SK-N-SH treated with all-trans-retinoic acid at 6 μM for 48 hours (cell line): ENCODE results near the gene AFDN.

Source experiments
- ATAC-seq: fragments of 200-7000 bp; cut with Tn5 transposase; 3 replicates; pipeline ENCODE4 v1.9.1; 2020; ENCODE audit warnings: mild to moderate bottlenecking, moderate library complexity
- ARNTL ChIP-seq: fragments of 450-650 bp; formaldehyde crosslinking; IDR thresholded peaks from 2 replicates; pipeline ENCODE4 v1.5.0; 2020; ENCODE audit warnings: low read depth, mild to moderate bottlenecking, moderate library complexity, borderline replicate concordance
- BACH2 ChIP-seq: fragments of 250-450 bp; sonication (Bioruptor Pico); IDR thresholded peaks from 2 replicates; pipeline ENCODE4 v1.9.0; 2021; ENCODE audit warnings: mild to moderate bottlenecking, borderline replicate concordance
- CSDC2 ChIP-seq: fragments of 250-450 bp; sonication (Bioruptor Pico); IDR thresholded peaks from 2 replicates; pipeline ENCODE4 v1.5.0; 2020; ENCODE audit warnings: mild to moderate bottlenecking, moderate library complexity
- CSRNP3 ChIP-seq: fragments of 250-450 bp; sonication (Bioruptor Pico); IDR thresholded peaks from 2 replicates; pipeline ENCODE4 v1.5.1; 2021; ENCODE audit warnings: mild to moderate bottlenecking, moderate library complexity
- GLIS3 ChIP-seq: fragments of 250-450 bp; sonication (Bioruptor Pico); IDR thresholded peaks from 2 replicates; pipeline ENCODE4 v1.5.0; 2020; ENCODE audit warnings: mild to moderate bottlenecking, moderate library complexity
- ISL1 ChIP-seq: fragments of 250-450 bp; sonication (Bioruptor Pico); IDR thresholded peaks from 2 replicates; pipeline ENCODE4 v2.1.2; 2022; ENCODE audit warnings: mild to moderate bottlenecking, moderate library complexity
- OSR1 ChIP-seq: fragments of 250-450 bp; sonication (Bioruptor Pico); IDR thresholded peaks from 2 replicates; pipeline ENCODE4 v1.8.0; 2022; ENCODE audit warnings: moderate library complexity, mild to moderate bottlenecking, inconsistent platforms
- PPARA ChIP-seq: fragments of 250-450 bp; sonication (Bioruptor Pico); IDR thresholded peaks from 2 replicates; pipeline ENCODE4 v1.5.0; 2020; ENCODE audit warnings: mild to moderate bottlenecking, borderline replicate concordance
- RARB ChIP-seq: fragments of 250-450 bp; sonication (Bioruptor Pico); IDR thresholded peaks from 2 replicates; pipeline ENCODE4 v1.8.0; 2021; ENCODE audit warnings: mild to moderate bottlenecking, moderate library complexity
- SNAI2 ChIP-seq: fragments of 250-450 bp; sonication (Bioruptor Pico); IDR thresholded peaks from 2 replicates; pipeline ENCODE4 v1.5.0; 2020; ENCODE audit warnings: mild to moderate bottlenecking, moderate library complexity
- TCF4 ChIP-seq: fragments of 250-450 bp; sonication (Bioruptor Pico); IDR thresholded peaks from 2 replicates; pipeline ENCODE4 v1.8.0; 2021; ENCODE audit warnings: mild to moderate bottlenecking, moderate library complexity, borderline replicate concordance
- TSHZ2 ChIP-seq: fragments of 250-450 bp; sonication (Bioruptor Pico); IDR thresholded peaks from 2 replicates; pipeline ENCODE4 v1.5.0; 2020; ENCODE audit warnings: mild to moderate bottlenecking, moderate library complexity
- ZC3H10 ChIP-seq: fragments of 250-450 bp; sonication (Bioruptor Pico); IDR thresholded peaks from 2 replicates; pipeline ENCODE4 v1.5.1; 2021; ENCODE audit warnings: mild to moderate bottlenecking, moderate library complexity
- ZFP3 ChIP-seq: fragments of 250-450 bp; sonication (Bioruptor Pico); IDR thresholded peaks from 2 replicates; pipeline ENCODE4 v1.5.0; 2020; ENCODE audit warnings: mild to moderate bottlenecking, moderate library complexity
- ZNF565 ChIP-seq: fragments of 450-650 bp; formaldehyde crosslinking; conservative IDR thresholded peaks from 2 replicates; pipeline ENCODE4 v1.5.0; 2020; ENCODE audit warnings: low read depth, mild to moderate bottlenecking, moderate library complexity
- ZNF70 ChIP-seq: fragments of 450-650 bp; formaldehyde crosslinking; IDR thresholded peaks from 2 replicates; pipeline ENCODE4 v1.5.0; 2020; ENCODE audit warnings: mild to moderate bottlenecking, moderate library complexity
- ZNF8 ChIP-seq: fragments of 450-650 bp; formaldehyde crosslinking; IDR thresholded peaks from 2 replicates; pipeline ENCODE4 v1.5.0; 2020; ENCODE audit warnings: mild to moderate bottlenecking, moderate library complexity
- TF ChIP-seq, protein P1 (sequence below): fragments of 250-450 bp; sonication (Bioruptor Pico); IDR thresholded peaks from 2 replicates; pipeline ENCODE4 v1.8.0; 2021; ENCODE audit warnings: low read depth, mild to moderate bottlenecking, moderate library complexity, borderline replicate concordance
- TF ChIP-seq, protein P2 (sequence below): fragments of 250-450 bp; sonication (Bioruptor Pico); IDR thresholded peaks from 2 replicates; pipeline ENCODE4 v1.5.1; 2020; ENCODE audit warnings: low read depth, mild to moderate bottlenecking, moderate library complexity

AFDN gene

DNA sequence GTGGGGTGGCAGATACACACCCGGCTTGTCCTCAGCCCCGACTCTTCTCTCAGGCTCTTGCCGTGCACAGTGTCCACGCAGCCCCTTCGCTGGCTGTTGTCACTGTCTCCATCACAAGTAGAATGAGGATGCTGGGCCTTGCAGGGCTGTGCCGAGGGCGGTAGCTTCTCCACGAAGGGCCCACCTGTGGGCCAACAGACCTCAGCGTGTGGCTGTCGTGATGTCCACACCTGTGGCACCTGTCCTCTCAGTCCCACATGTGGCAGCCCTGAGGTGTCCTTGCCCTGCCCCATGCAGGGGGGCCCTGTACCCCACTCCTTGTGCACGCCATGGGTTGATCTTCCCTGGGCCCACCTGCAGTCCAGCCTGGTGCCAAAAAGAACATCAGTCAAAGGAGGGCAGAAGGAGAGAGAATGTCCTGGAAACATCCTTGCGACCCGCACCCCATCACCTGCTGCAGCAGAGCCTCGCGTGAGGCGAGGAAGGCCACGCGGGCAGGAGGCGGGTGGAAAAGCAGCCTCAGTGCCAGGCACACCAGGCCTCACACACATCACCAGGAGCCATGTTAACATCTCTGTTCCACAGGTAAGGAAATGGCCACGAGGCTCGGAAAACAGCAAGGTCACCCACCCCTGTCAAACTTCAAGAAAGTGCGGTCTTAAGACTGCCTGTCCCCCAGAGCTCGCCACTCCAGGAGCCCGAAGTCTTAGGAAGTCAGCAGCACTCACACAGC is 22.3 kb upstream of the AFDN start:
- ATAC-seq: no peak
- TF ChIP-seq, protein P1, sequence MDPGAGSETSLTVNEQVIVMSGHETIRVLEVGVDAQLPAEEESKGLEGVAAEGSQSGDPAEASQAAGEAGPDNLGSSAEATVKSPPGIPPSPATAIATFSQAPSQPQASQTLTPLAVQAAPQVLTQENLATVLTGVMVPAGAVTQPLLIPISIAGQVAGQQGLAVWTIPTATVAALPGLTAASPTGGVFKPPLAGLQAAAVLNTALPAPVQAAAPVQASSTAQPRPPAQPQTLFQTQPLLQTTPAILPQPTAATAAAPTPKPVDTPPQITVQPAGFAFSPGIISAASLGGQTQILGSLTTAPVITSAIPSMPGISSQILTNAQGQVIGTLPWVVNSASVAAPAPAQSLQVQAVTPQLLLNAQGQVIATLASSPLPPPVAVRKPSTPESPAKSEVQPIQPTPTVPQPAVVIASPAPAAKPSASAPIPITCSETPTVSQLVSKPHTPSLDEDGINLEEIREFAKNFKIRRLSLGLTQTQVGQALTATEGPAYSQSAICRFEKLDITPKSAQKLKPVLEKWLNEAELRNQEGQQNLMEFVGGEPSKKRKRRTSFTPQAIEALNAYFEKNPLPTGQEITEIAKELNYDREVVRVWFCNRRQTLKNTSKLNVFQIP (CRISPR knock-in tag): no peak
- TF ChIP-seq ISL1 (CRISPR knock-in tag) (no peak), TSHZ2 (CRISPR knock-in tag) (no peak), ZNF8 (no peak)

GRCh38 chr6:167805349-167806060 is 21.2 kb upstream of the AFDN start:
- TF ChIP-seq GLIS3 (CRISPR knock-in tag): no peak
- TF ChIP-seq, protein P2, sequence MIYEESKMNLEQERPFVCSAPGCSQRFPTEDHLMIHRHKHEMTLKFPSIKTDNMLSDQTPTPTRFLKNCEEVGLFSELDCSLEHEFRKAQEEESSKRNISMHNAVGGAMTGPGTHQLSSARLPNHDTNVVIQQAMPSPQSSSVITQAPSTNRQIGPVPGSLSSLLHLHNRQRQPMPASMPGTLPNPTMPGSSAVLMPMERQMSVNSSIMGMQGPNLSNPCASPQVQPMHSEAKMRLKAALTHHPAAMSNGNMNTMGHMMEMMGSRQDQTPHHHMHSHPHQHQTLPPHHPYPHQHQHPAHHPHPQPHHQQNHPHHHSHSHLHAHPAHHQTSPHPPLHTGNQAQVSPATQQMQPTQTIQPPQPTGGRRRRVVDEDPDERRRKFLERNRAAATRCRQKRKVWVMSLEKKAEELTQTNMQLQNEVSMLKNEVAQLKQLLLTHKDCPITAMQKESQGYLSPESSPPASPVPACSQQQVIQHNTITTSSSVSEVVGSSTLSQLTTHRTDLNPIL (CRISPR knock-in tag): no peak
- TF ChIP-seq CSDC2 (CRISPR knock-in tag): no peak
- TF ChIP-seq ZNF565 (CRISPR knock-in tag): no peak
- no peak for TF ChIP-seq ZFP3 (CRISPR knock-in tag)
- TF ChIP-seq TCF4 (CRISPR knock-in tag): no peak
- TF ChIP-seq OSR1 (CRISPR knock-in tag): no peak
- TF ChIP-seq ISL1 (CRISPR knock-in tag): no peak
- no peak for TF ChIP-seq CSRNP3 (CRISPR knock-in tag)
- no peak for TF ChIP-seq ZNF70
- TF ChIP-seq ZC3H10 (CRISPR knock-in tag): no peak
- no peak for TF ChIP-seq PPARA (CRISPR knock-in tag)
- TF ChIP-seq ARNTL (CRISPR knock-in tag): no peak
- TF ChIP-seq BACH2 (CRISPR knock-in tag): no peak
- TF ChIP-seq, protein P1 (CRISPR knock-in tag): no peak
- no peak for TF ChIP-seq ZNF8
- TF ChIP-seq, all 23 proteins: peak for 0
- ATAC-seq: no peak

- no peak for ATAC-seq
- TF ChIP-seq TCF4 (CRISPR knock-in tag): no peak
- no peak for TF ChIP-seq GLIS3 (CRISPR knock-in tag)
- TF ChIP-seq SNAI2 (CRISPR knock-in tag): no peak
- TF ChIP-seq, protein P1 (CRISPR knock-in tag): no peak
- TF ChIP-seq, protein P2 (CRISPR knock-in tag): no peak
- no peak for TF ChIP-seq ZNF565 (CRISPR knock-in tag)
- TF ChIP-seq CSRNP3 (CRISPR knock-in tag): no peak
- TF ChIP-seq CSDC2 (CRISPR knock-in tag): no peak
- no peak for TF ChIP-seq BACH2 (CRISPR knock-in tag)
- TF ChIP-seq RARB (CRISPR knock-in tag): no peak
Observed at GRCh38 chr6:167806061-167806700, 20.5 kb upstream of the AFDN start.
